DND-41 (cell line): ENCODE data around the gene IFT25.
"Not testable (repeated sequence)": the region's sequence is repeated elsewhere in the genome, so short reads cannot be mapped to it uniquely, and the experiment has no call there.

Experiments
- ATAC-seq: fragments of 200-7000 bp; cut with Tn5 transposase; 3 replicates; pipeline ENCODE4 v1.9.1; 2021; ENCODE audit warnings: low read depth; ENCODE audit not compliant: insufficient read depth
- DNase-seq: peaks from one replicate; pipeline ENCODE4 v3.0.0-alpha.2; 2020
- H2AFZ ChIP-seq: 2 replicates; pipeline ENCODE4 v1.6.0; 2012; ENCODE audit warnings: low read depth, low read length
- H3K27ac ChIP-seq: 2 replicates; pipeline ENCODE4 v1.5.1; 2012; ENCODE audit warnings: low read length, inconsistent platforms
- H3K27me3 ChIP-seq: fragments of 200-600 bp; sonication (generic); 2 replicates; pipeline ENCODE4 v1.6.0; 2012; ENCODE audit warnings: low read length, mild to moderate bottlenecking, inconsistent platforms; ENCODE audit not compliant: insufficient read depth, poor library complexity
- H3K36me3 ChIP-seq: 2 replicates; pipeline ENCODE4 v1.5.1; 2012; ENCODE audit warnings: low read length, inconsistent platforms; ENCODE audit not compliant: insufficient read depth
- H3K4me1 ChIP-seq: 2 replicates; pipeline ENCODE4 v1.5.1; 2012; ENCODE audit warnings: mild to moderate bottlenecking, low read length; ENCODE audit not compliant: insufficient read depth
- H3K4me2 ChIP-seq: 2 replicates; pipeline ENCODE4 v1.6.0; 2012; ENCODE audit warnings: mild to moderate bottlenecking, moderate library complexity, low read length, inconsistent platforms; ENCODE audit not compliant: insufficient read depth
- H3K4me3 ChIP-seq, 2 experiments: fragments of 200-600 bp in 1 of 2; shearing (Covaris generic) in 1 of 2; 2 replicates each; pipeline ENCODE4 v1.5.1; 2012 to 2016; ENCODE audit warnings: inconsistent platforms in 2 of 2, low read length in 2 of 2, mild to moderate bottlenecking in 2 of 2, low read depth in 1 of 2, moderate library complexity in 1 of 2
- H3K79me2 ChIP-seq: 2 replicates; pipeline ENCODE4 v1.6.0; 2012; ENCODE audit warnings: low read length, inconsistent platforms; ENCODE audit not compliant: insufficient read depth
- H3K9ac ChIP-seq: 2 replicates; pipeline ENCODE4 v1.6.0; 2012; ENCODE audit warnings: low read depth, mild to moderate bottlenecking, inconsistent platforms, low read length, moderate library complexity
- H3K9me3 ChIP-seq: 2 replicates; pipeline ENCODE4 v1.5.1; 2012; ENCODE audit warnings: low read length, moderate library complexity, mild to moderate bottlenecking, inconsistent platforms; ENCODE audit not compliant: insufficient read depth, severe bottlenecking
- H4K20me1 ChIP-seq: 2 replicates; pipeline ENCODE4 v1.6.0; 2012; ENCODE audit warnings: low read length; ENCODE audit not compliant: insufficient read depth
- CTCF ChIP-seq: IDR thresholded peaks from 2 replicates; pipeline ENCODE4 v1.5.1; 2012; ENCODE audit warnings: borderline replicate concordance, low read length, moderate library complexity, mild to moderate bottlenecking; ENCODE audit not compliant: poor library complexity, severe bottlenecking; ENCODE audit errors: extremely low read depth
- EZH2 ChIP-seq: IDR thresholded peaks from 3 replicates; pipeline ENCODE4 v1.6.1; 2012; ENCODE audit warnings: borderline replicate concordance, low read depth, mild to moderate bottlenecking, moderate library complexity, low read length, inconsistent platforms; ENCODE audit not compliant: severe bottlenecking

The IFT25 gene

GRCh38 chr1:53975861-53976260, 30.4 kb upstream of the IFT25 start:
- Histone ChIP-seq H3K4me2 (no peak overlapping the region), H3K4me3 (no peak overlapping the region)
- no peak for ATAC-seq

GRCh38 chr1:53971718-53972117, 26.2 kb upstream of the IFT25 start:
- Histone ChIP-seq H3K36me3 (peaks cover 24% of the 10 kb centered on the region), H3K79me2 (no peaks in the 10 kb centered on the region), H3K4me2 (no peak overlapping the region), H3K4me1 (no peaks in the 10 kb centered on the region), H3K27ac (no peak overlapping the region), H2AFZ (no peak overlapping the region), H4K20me1 (no peaks in the 10 kb centered on the region), H3K27me3 (no peaks in the 10 kb centered on the region), H3K4me3 (no peak overlapping the region), H3K9me3 (no peaks in the 10 kb centered on the region), H3K9ac (no peak overlapping the region)
- TF ChIP-seq CTCF (no peak), EZH2 (no peak)
- no peak for ATAC-seq
- no peak for DNase-seq

More at GRCh38 chr1:53975861-53976260, 30.4 kb upstream of the IFT25 start:
- Histone ChIP-seq H3K27me3 (no peaks in the 10 kb centered on the region), H3K9ac (no peak overlapping the region), H4K20me1 (no peaks in the 10 kb centered on the region), H3K9me3 (no peaks in the 10 kb centered on the region), H2AFZ (no peak overlapping the region), H3K27ac (no peak overlapping the region), H3K4me1 (no peaks in the 10 kb centered on the region), H3K79me2 (no peaks in the 10 kb centered on the region), H3K36me3 (no peaks in the 10 kb centered on the region)
- TF ChIP-seq CTCF (no peak), EZH2 (no peak)
- no peak for DNase-seq

- H3K9ac ChIP-seq, H2AFZ ChIP-seq, ATAC-seq, H3K27me3 ChIP-seq, H3K4me1 ChIP-seq, DNase-seq, H3K79me2 ChIP-seq, H3K27ac ChIP-seq, H3K4me3 ChIP-seq, H4K20me1 ChIP-seq, H3K9me3 ChIP-seq, H3K4me2 ChIP-seq: not testable (repeated sequence)
- H3K36me3 ChIP-seq: peaks cover 38% of the 10 kb centered on the region
These were observed 23.8 kb upstream of the IFT25 start for GRCh38 chr1:53969323-53969722.

- DNase-seq (no peak), ATAC-seq (no peak)
These were observed 22.6 kb upstream of the IFT25 start for GRCh38 chr1:53968125-53968513.

More at GRCh38 chr1:53968125-53968513, 22.6 kb upstream of the IFT25 start:
- Histone ChIP-seq H3K4me3 (no peak overlapping the region), H3K9me3 (no peaks in the 10 kb centered on the region), H2AFZ (no peak overlapping the region), H3K9ac (no peak overlapping the region), H3K4me2 (no peak overlapping the region), H3K4me1 (no peaks in the 10 kb centered on the region), H3K27me3 (no peaks in the 10 kb centered on the region), H3K79me2 (no peaks in the 10 kb centered on the region), H4K20me1 (no peaks in the 10 kb centered on the region; the same call in 1 of the 2 replicates), H3K27ac (no peak overlapping the region), H3K36me3 (peaks cover 49% of the 10 kb centered on the region)
- TF ChIP-seq EZH2 (no peak), CTCF (no peak)
